RWPE2 (cell line): ENCODE results near the gene UST.

Source experiments
- ATAC-seq: fragments of 200-7000 bp; cut with Tn5 transposase; 3 replicates; pipeline ENCODE4 v1.9.1; 2021; ENCODE audit warnings: low read depth
- DNase-seq: peaks from one replicate; pipeline ENCODE4 v3.0.0-alpha.2; 2020; ENCODE audit warnings: low spot score
- H3K27ac ChIP-seq: fragments of 450-650 bp; 2 replicates; pipeline ENCODE4 v1.5.1; 2017; ENCODE audit warnings: mild to moderate bottlenecking; ENCODE audit not compliant: poor library complexity, severe bottlenecking
- H3K27me3 ChIP-seq: fragments of 250-450 bp; sonication (Bioruptor Pico); 2 replicates; pipeline ENCODE4 v1.5.1; 2021; ENCODE audit warnings: mild to moderate bottlenecking, moderate library complexity; ENCODE audit not compliant: insufficient read depth, poor library complexity, severe bottlenecking
- H3K36me3 ChIP-seq: fragments of 250-450 bp; sonication (Bioruptor Pico); 2 replicates; pipeline ENCODE4 v1.5.1; 2020; ENCODE audit warnings: low read depth, mild to moderate bottlenecking, moderate library complexity
- H3K4me1 ChIP-seq: fragments of 250-450 bp; sonication (Bioruptor Pico); 2 replicates; pipeline ENCODE4 v1.5.1; 2021; ENCODE audit warnings: mild to moderate bottlenecking, moderate library complexity; ENCODE audit not compliant: insufficient read depth, poor library complexity, severe bottlenecking
- H3K4me3 ChIP-seq: fragments of 250-450 bp; sonication (Bioruptor Pico); 2 replicates; pipeline ENCODE4 v1.5.1; 2021; ENCODE audit warnings: mild to moderate bottlenecking, moderate library complexity; ENCODE audit not compliant: severe bottlenecking
- H3K9me3 ChIP-seq: fragments of 250-450 bp; sonication (Bioruptor Pico); 2 replicates; pipeline ENCODE4 v1.5.1; 2021; ENCODE audit warnings: mild to moderate bottlenecking, moderate library complexity; ENCODE audit not compliant: severe bottlenecking
- TF ChIP-seq, protein P1 (sequence below): fragments of 450-650 bp; IDR thresholded peaks from one replicate; pipeline ENCODE4 v1.5.1; 2017; ENCODE audit warnings: mild to moderate bottlenecking, moderate library complexity; ENCODE audit not compliant: poor library complexity, severe bottlenecking

UST gene

GRCh38 chr6:149090937-149091336, 344.1 kb downstream of the UST start:
- H3K9me3 ChIP-seq, result no peaks in the 10 kb centered on the region
- DNase-seq (no peak), ATAC-seq (no peak)
- TF ChIP-seq, protein P1, sequence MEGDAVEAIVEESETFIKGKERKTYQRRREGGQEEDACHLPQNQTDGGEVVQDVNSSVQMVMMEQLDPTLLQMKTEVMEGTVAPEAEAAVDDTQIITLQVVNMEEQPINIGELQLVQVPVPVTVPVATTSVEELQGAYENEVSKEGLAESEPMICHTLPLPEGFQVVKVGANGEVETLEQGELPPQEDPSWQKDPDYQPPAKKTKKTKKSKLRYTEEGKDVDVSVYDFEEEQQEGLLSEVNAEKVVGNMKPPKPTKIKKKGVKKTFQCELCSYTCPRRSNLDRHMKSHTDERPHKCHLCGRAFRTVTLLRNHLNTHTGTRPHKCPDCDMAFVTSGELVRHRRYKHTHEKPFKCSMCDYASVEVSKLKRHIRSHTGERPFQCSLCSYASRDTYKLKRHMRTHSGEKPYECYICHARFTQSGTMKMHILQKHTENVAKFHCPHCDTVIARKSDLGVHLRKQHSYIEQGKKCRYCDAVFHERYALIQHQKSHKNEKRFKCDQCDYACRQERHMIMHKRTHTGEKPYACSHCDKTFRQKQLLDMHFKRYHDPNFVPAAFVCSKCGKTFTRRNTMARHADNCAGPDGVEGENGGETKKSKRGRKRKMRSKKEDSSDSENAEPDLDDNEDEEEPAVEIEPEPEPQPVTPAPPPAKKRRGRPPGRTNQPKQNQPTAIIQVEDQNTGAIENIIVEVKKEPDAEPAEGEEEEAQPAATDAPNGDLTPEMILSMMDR, result no peak
- no peaks in the 10 kb centered on the region for H3K4me1 ChIP-seq
- H3K36me3 ChIP-seq, result no peaks in the 10 kb centered on the region
- H3K27me3 ChIP-seq, result no peaks in the 10 kb centered on the region
- no peak overlapping the region for H3K4me3 ChIP-seq
- no peak overlapping the region for H3K27ac ChIP-seq

DNA sequence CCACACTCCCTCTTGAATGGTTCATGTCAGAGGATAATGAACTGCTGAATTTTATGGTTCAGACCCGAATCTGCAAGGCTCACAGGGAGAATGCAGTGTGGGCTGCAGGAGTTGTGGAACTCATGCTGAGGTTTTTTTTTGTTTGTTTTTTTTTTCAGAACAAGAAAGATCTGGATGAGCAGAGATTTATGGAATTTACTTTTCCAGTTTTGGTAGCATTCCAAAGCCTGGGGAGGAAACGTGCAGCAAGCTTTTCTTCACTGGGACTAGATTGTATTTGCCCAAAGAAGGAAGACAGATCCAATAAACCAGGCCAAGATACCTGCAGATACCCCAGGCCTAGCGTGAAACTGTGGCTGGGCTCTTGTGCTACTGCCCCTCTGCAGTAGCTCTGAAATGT, 346.8 kb downstream of the UST start:
- no peak for ATAC-seq
- Histone ChIP-seq H3K4me1 (no peaks in the 10 kb centered on the region), H3K9me3 (peaks cover 4% of the 10 kb centered on the region), H3K36me3 (no peaks in the 10 kb centered on the region), H3K27ac (no peak overlapping the region), H3K4me3 (no peak overlapping the region), H3K27me3 (no peaks in the 10 kb centered on the region)
- TF ChIP-seq, protein P1, result no peak
- no peak for DNase-seq

DNA sequence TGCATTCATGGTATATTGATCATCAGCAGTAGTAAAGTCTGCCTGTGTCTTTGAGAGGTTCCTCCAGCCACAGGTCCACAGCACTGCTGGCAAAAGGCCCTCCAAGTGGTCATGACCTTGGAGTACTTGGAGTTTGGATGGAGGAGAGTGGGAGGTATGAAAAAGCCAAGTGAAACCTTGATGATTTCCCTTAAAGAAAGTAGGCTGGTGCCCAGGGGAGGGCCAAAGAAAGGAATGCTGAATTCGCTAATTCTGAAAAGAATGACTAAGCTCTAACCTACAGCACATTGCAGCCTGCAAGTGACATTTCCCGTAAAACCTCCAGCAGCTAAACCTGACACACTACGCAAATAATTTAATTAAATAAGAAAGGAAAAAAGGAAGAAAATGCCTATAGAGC, 347.3 kb downstream of the UST start:
- Histone ChIP-seq H3K4me3 (no peak overlapping the region), H3K36me3 (no peaks in the 10 kb centered on the region), H3K27me3 (no peaks in the 10 kb centered on the region), H3K4me1 (no peaks in the 10 kb centered on the region), H3K9me3 (peaks cover 9% of the 10 kb centered on the region), H3K27ac (no peak overlapping the region)
- no peak for DNase-seq
- ATAC-seq, result no peak
- TF ChIP-seq, protein P1, result no peak

- TF ChIP-seq, protein P1, result no peak
- Histone ChIP-seq H3K36me3 (no peaks in the 10 kb centered on the region), H3K4me1 (no peaks in the 10 kb centered on the region), H3K9me3 (peaks cover 14% of the 10 kb centered on the region), H3K27ac (no peak overlapping the region), H3K4me3 (no peak overlapping the region), H3K27me3 (no peaks in the 10 kb centered on the region)
- ATAC-seq, result no peak
- DNase-seq, result no peak
These were observed 348.1 kb downstream of the UST start for GRCh38 chr6:149094934-149095351.

DNA sequence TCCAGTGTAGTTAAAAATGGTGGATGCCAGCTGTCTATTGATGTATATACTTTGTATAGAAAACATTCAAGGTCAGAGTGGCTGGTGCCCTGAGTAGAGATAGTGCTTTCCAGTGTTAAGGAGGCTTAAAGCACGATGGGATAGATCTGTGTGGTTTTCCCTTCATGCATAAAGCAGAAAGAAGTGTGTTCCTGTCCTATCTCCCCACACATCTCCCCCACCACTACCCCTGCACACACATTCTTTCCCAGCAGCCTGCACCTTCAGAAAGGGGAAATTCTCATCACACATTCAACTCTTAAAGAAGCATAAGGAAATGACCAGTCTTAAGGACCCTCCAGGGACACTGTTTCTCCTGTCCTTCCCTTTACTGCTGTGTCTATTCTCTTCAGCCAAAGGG, 349.0 kb downstream of the UST start:
- ATAC-seq, result no peak
- Histone ChIP-seq H3K4me1 (no peaks in the 10 kb centered on the region), H3K36me3 (no peaks in the 10 kb centered on the region), H3K9me3 (peaks cover 14% of the 10 kb centered on the region), H3K4me3 (no peak overlapping the region), H3K27ac (no peak overlapping the region), H3K27me3 (no peaks in the 10 kb centered on the region)
- DNase-seq, result no peak
- TF ChIP-seq, protein P1, result no peak
